Esophagus squamous epithelium (tissue), 5 donors: ENCODE measurements around the gene HMG20A. TPM values are rescaled to one million over a fixed set of nuclear protein-coding genes. Genes with fewer than 3 reads are reported as not detected.

Source experiments
- DNase-seq: peaks from one replicate; lab custom pipeline; 2025; lab: John Stamatoyannopoulos, UW
- H3K27ac ChIP-seq, 4 donors: fragments of 200-600 bp; sonication (generic); one replicate each; pipeline ENCODE4 v1.5.1; 2016 to 2019; ENCODE audit warnings: mild to moderate bottlenecking in 1 of 4
- H3K27me3 ChIP-seq, 4 donors: fragments of 200-600 bp; sonication (generic); 1 replicate in 3 of 4; 2 replicates in 1 of 4; pipeline versions ENCODE4 v1.5.1 to v1.6.0; 2017 to 2021; ENCODE audit warnings: antibody characterized with exemption in 1 of 4
- H3K36me3 ChIP-seq, 3 donors: fragments of 200-600 bp; sonication (generic); one replicate each; pipeline ENCODE4 v1.5.1; 2016 to 2019
- H3K4me1 ChIP-seq, 3 donors: fragments of 200-600 bp; sonication (generic); one replicate each; pipeline ENCODE4 v1.5.1; 2017 to 2019
- H3K4me3 ChIP-seq, 4 donors: fragments of 200-600 bp; sonication (generic); 1 replicate in 3 of 4; 2 replicates in 1 of 4; pipeline ENCODE4 v1.5.1; 2016 to 2019; ENCODE audit warnings: mild to moderate bottlenecking in 2 of 4, moderate library complexity in 1 of 4
- H3K9me3 ChIP-seq, 3 donors: fragments of 200-600 bp; sonication (generic); one replicate each; pipeline ENCODE4 v1.5.1; 2016 to 2019
- POLR2A ChIP-seq, 4 donors: fragments of 450-650 bp; IDR thresholded peaks; one replicate each; pipeline ENCODE4 v1.6.1; 2017; ENCODE audit warnings: antibody characterized with exemption in 4 of 4, mild to moderate bottlenecking in 4 of 4, moderate library complexity in 3 of 4
- WGBS, 2 donors: methylation state at CpG; one replicate each; pipeline ENCODE4 v1.1.5; 2018; 5-methylcytosine and 5-hydroxymethylcytosine counted together
- intact Hi-C: fragments of 100-400 bp; cut with DNase I; formaldehyde crosslinking; loops from one replicate; pipeline ENCODE4 v1.15.0; 2022
- total RNA-seq, 4 donors: library from RNA; depleted of rRNA; stranded (reverse); fragments of >200 nt; gene quantifications; one replicate each; pipeline ENCODE4 v1.1.0, GENCODE V29; 2016
- TF ChIP-seq, protein P1 (sequence below), 6 experiments: fragments of 450-650 bp in 4 of 6; fragments of 200-600 bp in 2 of 6; sonication (generic) in 2 of 6; IDR thresholded peaks; one replicate each; pipeline ENCODE4 v1.5.1; 2016 to 2019; ENCODE audit warnings: antibody characterized with exemption in 6 of 6, mild to moderate bottlenecking in 4 of 6, moderate library complexity in 4 of 6
- donor health status: DM: yes; HTN: yes; CAD: no.

Gene HMG20A
- total RNA-seq, 4 donors from 2014 or later = 7.9 to 22.7 (median 12.9) TPM

DNA sequence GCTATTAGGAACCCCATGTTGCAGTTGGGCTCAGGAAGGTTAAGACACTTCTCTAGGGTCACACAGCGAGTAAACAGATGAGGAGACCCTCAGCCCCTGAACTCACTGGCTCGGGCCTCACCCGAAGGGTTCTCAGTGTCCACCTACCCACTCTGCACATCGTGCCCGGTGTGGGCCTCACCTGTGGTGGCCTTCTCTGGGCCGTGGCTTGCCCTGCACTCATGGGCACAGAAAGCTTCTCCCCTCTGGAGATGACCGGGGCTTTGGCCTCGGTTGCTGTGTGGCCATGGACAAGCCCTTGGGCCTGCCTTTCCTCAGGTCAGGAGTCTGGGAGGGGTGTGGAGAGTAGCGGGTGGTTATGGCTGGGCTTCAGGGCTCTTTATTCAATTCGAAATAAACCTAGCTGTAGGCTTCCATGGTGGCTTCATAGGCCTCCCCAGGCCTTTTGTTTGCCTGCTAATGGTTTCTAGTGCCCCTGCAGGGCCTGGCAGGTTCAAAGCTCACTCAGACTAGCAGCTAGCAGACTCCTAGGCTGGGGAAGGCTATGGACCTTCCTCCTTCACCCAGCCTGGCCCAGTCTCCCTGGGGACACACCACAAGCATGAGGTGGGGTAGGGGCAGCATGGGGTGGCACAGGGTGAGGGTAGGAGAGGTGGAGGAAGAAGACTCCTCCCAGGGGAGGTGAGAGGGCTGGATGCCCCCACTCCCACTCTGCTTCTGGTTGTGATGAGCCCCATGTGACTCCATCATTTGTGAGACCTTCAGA, 108.9 kb downstream of the HMG20A start:
- no peak for DNase-seq
- H3K27me3 ChIP-seq = peaks cover 0 to 26% (median 0%) of the 10 kb centered on the region in 4 donors
- no peaks in the 10 kb centered on the region for H3K9me3 ChIP-seq
- no peaks in the 10 kb centered on the region for H3K36me3 ChIP-seq
- H3K27ac ChIP-seq = no peak overlapping the region
- intact Hi-C loops = no loop called here
- no peak overlapping the region for H3K4me3 ChIP-seq
- WGBS, 2 donors = 87 to 89% methylated on average over 3 to 5 of the region's 10 CpGs
- TF ChIP-seq POLR2A (IDR thresholded peaks at IDR 0.05) = no peak
- TF ChIP-seq, protein P1, sequence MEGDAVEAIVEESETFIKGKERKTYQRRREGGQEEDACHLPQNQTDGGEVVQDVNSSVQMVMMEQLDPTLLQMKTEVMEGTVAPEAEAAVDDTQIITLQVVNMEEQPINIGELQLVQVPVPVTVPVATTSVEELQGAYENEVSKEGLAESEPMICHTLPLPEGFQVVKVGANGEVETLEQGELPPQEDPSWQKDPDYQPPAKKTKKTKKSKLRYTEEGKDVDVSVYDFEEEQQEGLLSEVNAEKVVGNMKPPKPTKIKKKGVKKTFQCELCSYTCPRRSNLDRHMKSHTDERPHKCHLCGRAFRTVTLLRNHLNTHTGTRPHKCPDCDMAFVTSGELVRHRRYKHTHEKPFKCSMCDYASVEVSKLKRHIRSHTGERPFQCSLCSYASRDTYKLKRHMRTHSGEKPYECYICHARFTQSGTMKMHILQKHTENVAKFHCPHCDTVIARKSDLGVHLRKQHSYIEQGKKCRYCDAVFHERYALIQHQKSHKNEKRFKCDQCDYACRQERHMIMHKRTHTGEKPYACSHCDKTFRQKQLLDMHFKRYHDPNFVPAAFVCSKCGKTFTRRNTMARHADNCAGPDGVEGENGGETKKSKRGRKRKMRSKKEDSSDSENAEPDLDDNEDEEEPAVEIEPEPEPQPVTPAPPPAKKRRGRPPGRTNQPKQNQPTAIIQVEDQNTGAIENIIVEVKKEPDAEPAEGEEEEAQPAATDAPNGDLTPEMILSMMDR (IDR thresholded peaks at IDR 0.05) = no peak
- H3K4me1 ChIP-seq = peaks cover 6 to 26% (median 13%) of the 10 kb centered on the region in 3 donors

DNA sequence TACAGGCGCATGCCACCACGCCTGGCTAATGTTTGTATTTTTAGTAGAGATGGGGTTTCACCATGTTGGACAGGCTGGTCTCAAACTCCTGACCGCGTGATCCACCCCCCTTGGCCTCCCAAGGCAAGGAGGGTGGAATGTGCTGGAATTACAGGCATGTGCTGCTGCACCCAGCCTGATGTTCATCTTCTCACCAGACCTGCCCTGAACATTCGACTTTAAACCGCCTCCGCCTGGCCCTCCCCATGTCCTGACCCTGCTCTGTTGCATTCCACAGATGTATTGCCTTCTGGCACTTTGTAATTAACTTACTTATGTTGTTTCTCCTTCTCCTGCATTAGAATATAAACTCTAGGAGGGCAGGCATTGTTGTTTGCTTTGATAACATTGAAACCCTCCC, 109.9 kb downstream of the HMG20A start:
- Histone ChIP-seq H3K27ac (no peak overlapping the region), H3K4me1 (peaks cover 6 to 22% (median 13%) of the 10 kb centered on the region in 3 donors), H3K4me3 (no peak overlapping the region), H3K9me3 (no peaks in the 10 kb centered on the region), H3K36me3 (no peaks in the 10 kb centered on the region), H3K27me3 (peaks cover 0 to 26% (median 0%) of the 10 kb centered on the region in 4 donors)
- TF ChIP-seq, protein P1 (IDR thresholded peaks at IDR 0.05) = no peak
- no peak for TF ChIP-seq POLR2A (IDR thresholded peaks at IDR 0.05)
- 73 to 79% methylated on average over 6 to 7 of the region's 7 CpGs for WGBS, 2 donors
- DNase-seq = no peak
- intact Hi-C loops = no loop called here

DNA sequence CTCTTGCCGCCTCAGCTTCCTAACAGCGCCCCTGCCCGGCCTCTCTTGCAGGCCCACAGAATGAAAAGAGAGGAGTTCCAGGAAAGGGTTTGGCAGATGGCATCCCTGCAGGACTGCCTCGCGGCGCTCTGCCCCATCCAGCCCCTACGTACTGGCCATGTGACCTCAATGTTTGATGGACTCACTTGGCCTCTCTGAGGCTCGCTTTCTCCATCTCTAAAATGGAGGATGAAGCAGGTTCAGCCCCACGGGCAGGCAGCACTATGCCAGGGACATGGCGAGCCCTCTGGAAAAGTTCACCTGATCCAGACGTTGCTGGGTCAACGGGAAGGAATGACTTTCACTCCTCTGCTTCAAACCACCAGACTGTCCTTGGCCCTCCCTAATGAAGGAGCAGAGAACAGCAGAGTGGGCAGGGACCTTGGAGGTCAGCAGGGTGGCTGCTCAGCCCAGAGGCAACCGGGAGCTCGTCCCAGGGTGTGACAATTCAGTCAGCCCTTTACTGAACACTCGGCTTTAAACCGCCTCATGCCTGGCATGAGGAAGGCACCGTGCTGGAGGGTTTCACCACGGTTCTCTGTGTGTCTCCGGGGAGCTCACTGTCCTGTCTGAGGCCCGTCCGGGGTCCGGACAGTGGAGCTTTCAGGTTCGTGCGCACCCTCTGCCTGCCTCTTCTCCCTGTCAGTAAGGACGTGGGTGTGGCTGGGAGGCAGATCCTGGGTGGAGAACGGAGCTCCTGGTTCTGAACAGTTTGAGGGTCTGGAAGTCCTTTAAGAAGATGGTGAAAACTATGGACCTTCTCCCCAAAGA, 110.7 kb downstream of the HMG20A start:
- DNase-seq = no peak
- Histone ChIP-seq H3K9me3 (no peaks in the 10 kb centered on the region), H3K36me3 (no peaks in the 10 kb centered on the region), H3K27me3 (peaks cover 0 to 26% (median 0%) of the 10 kb centered on the region in 4 donors), H3K4me3 (no peak overlapping the region), H3K4me1 (peaks cover 6 to 22% (median 13%) of the 10 kb centered on the region in 3 donors), H3K27ac (no peak overlapping the region)
- no peak for TF ChIP-seq POLR2A (IDR thresholded peaks at IDR 0.05)
- TF ChIP-seq, protein P1 (IDR thresholded peaks at IDR 0.05) = no peak
- intact Hi-C loops = no loop called here
- WGBS, 2 donors = 88 to 90% methylated on average over 7 to 14 of the region's 26 CpGs

DNA sequence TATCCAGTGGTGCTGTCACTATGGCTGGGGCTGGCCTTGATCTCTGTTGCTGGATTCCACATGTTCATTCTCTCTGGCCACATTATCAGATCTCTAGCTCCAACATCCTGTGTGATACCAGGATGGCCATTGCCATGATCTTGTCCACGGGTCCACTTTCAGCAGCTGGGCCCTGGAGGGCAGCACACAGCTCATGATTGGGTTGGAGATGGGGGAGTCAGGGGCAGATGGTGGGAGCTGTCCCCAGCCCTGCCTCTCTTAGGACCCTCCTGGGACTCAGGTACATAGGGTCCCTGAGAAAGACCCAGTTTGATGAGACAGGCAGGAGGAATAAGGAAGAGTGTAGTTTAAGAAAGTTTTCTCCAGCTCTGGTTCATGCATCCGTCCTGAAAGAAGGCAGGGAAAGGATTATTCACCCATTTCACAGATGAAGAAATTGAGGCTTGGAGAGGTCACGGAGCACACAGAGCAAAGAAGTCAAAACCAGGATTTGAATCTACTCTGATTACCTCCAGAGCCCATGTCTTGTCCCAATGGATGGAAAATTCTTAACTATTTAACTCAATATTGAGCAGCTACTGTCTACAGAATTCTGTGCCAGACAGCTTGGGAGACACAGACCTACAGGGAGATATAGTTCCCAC, 111.5 kb downstream of the HMG20A start:
- H3K4me1 ChIP-seq = peaks cover 5 to 18% (median 11%) of the 10 kb centered on the region in 3 donors
- no peaks in the 10 kb centered on the region for H3K9me3 ChIP-seq
- H3K27me3 ChIP-seq = peaks cover 0 to 30% (median 0%) of the 10 kb centered on the region in 4 donors
- no peak for TF ChIP-seq POLR2A (IDR thresholded peaks at IDR 0.05)
- TF ChIP-seq, protein P1 (IDR thresholded peaks at IDR 0.05) = no peak
- no peaks in the 10 kb centered on the region for H3K36me3 ChIP-seq
- intact Hi-C loops = no loop called here
- H3K27ac ChIP-seq = no peak overlapping the region
- whole genome bisulfite sequencing, 2 donors = 86 to 90% methylated on average over 2 of the region's 3 CpGs
- DNase-seq = no peak
- H3K4me3 ChIP-seq = no peak overlapping the region
